ENCODE measurements around the gene TAS1R3.
"Not testable (repeated sequence)": the region's sequence is repeated elsewhere in the genome, so short reads cannot be mapped to it uniquely, and the experiment has no call there.

TAS1R3 gene

DNA sequence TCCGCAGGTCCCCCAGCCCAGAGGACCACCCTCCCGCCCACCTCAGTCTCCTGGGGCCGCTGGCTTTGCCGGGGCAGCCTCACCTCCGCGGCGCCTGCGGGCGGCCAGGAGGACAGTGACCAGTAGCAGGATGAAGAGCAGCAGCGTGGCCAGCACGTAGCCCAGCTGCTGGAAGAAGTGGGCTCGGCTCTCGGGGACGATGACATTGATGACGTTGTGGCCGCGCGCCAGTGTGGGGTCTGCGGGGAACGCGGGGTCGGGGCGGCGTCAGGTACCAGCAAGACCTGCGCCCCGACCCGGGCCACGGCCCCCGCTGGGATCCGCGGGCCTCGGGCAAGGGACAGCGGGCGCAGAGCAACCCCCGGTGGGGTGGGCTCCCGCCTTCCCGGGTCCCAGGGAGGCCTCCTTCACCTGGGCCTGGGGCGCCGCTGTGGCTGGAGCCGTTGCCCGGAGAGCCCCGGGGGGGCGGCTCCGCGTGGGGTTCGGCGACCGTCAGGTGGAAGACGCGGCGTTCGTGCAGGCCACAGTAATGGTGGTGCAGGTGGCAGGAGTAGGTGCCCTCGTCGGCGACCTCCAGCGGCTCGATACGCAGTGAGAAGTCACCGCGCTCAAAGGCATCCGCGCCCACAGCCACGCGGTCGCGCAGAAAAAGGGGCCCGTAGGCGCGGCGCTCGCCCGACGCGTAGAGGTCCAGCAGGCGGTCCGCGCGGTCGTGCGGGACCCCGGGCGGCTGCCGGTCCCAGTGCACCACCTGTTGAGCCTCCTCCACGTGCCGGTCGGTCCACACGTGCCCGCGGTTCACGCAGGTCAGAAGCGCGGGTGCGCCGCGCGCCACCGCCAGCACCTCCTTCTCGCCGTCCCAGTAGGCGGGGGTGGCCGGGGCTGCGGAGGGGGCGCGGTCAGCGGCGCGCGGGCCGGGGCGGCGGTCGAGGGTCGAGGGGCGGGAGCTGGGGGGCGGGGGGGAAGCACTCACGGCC is 23.5 kb downstream of the TAS1R3 start:
- no peak for DNase-seq

DNA sequence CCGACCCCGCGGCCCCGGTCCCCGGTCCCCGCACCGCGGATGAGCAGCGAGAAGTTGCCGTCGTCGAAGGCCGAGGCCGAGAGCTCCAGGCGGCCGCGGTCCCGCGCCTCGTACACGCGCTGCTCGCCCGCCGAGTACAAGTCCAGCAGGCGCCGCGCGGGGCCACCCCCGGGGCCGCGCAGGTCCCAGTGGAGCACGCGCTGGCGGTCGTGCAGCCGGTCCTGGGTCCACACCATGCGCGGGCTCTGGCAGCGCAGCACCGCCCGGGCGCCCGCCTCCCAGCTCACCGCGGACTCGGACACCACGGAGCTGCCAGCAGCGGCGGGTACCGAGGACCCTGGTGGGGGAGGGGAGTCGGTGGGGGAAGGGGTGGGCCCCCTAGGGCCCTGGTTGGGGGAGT is 24.3 kb downstream of the TAS1R3 start:
- DNase-seq: no peak

DNA sequence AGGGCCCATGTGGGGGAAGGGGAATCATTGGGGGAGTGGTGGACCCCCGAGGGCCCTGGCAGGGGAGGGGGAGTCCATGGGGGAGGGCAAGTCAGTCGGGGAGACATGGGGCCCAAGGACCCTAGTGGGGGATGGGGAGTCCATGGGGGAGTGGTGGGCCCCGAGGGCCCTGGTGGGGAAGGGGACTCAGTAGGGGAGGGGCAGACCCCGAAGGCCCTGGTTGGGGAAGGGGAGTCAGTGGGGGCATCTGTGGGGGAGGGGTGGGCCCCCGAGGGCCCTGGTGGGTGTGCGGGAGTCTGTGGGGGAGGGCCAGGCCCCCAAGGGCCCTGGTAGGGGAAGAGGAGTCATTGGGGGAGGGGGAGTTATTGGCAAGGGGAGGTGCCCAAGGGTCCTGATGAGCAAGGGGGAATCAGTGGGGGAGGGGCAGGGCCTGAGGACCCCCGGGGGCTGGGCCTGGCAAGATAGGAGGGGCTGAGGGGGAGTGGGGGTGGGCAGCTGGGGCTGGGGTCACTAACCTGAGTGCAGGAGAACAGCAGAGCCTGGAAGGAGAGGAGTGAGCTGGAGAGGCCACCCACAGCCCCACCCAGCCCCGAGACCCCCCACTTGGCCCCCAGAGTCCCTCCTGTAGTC is 25.2 kb downstream of the TAS1R3 start:
- DNase-seq: no peak

DNA sequence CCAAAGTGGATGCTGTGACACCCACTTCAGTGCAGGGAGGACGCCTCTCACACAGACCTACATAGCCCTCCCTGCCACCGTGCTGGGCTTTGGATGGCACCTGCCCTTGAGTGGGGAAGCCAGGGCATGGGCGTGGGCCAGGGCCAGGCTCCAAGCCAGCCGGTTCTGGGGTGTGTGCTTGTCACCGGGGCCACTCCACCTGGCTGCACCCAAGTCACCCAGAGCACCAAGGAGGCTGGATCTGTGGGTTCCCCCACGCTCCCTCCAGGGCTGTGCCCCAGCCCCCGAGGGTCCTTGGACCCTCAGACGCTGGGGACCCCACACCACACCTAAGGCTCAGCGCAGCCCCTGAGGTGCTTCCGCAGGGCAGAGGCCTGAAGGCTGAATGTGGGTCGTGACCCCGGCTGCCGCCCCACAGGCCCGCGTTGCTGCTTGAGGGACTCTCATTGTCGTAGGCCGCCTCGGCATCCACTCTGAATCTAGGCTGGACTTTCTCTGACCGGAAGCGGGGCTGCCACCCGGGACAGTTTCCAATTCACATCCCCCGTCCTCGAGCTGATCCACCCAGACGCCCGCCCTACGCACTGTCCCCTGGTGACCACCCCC is 25.8 kb downstream of the TAS1R3 start:
- no peak for DNase-seq

DNA sequence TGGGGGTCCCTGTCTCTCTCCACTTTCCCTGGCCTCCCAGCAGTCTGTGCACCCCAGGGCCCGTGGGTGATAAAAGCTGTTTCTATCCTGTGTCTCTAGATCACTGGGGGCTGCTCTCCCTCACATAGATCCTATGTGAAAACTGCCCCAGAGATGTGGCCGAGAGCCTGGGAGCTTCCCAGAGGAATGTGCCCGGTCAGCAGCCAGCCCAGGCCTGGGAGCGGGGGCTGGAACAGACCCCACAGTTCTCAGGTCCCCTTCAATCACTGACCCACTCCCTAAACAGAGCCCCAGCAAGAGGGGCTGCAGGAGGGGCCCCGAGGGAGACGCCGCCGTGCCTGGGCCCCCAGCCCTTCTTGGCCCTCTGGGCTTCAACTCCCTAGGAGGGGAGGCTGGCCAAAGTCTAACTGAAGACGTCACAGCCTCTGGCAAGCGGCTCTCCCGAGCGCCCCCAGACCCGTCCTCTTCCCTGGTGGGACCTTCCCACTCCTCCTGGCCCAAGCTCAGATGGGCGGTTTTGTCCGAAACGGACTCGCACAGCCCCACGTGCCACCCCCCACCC is 26.9 kb downstream of the TAS1R3 start:
- DNase-seq: no peak

DNA sequence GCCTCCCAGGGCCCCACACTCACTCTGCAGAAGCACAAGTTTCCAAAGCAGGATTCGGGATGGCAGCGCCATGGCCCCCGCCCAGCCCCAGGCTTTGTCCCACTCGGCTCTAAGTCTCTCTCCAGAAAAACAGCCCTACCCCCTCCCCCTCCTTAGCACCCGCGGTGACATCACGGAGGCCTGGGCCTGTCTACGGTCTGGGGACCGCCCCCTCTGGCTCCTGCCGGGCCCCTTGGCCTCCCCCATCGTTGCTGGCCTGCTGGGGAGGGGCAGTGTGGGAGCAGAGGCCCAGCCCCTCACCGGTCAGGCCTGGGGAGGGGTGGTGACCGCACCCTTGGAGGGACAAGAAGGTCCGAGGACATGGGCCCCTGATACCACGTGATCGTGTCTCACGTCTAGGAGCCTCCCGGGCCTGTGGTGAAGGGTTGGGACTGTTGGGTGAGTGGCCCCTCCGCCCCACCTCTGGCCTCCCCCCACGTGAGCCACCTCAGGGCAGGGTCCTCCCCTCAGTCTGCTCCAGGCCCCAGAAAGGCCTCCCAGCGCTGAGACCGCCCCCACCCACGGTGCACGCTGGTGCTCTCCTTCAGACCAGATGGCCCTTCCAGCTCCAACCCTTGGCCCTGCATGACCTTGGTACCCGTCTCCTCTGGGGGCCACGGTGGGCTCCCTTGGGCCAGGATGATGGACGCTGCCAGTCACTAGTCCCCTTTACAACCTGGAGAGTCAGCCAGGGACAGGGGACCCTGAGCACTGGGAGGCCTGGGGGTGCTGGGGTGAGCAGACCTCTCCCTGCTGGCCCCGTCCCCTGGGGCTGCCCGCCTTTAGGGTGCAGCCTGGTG is 27.6 kb downstream of the TAS1R3 start, which contains the start of gene MXRA8:
TSS of gene MXRA8 (minus strand) at position 123 of the 839 bp plus-strand sequence. CDS start at position 72, 51 bp downstream.
- no peak for DNase-seq

DNA sequence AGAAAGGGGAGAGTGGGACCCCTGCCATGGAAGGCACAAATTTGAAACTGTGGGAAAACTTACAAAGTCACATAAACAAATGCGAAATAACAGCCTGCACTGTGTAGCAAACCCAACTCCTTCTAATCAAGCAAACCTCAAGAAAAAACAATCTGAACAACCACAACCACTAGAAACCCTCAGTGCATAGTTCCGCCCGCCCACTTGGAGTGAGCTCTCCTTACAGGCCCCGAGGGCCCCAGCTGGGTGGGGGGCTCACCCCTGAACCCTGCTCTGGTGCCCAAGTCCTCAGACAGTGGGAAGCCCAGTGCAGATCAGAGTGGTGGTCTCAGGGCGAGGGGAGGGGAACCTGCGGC is 28.2 kb downstream of the TAS1R3 start:
- no peak for DNase-seq

DNA sequence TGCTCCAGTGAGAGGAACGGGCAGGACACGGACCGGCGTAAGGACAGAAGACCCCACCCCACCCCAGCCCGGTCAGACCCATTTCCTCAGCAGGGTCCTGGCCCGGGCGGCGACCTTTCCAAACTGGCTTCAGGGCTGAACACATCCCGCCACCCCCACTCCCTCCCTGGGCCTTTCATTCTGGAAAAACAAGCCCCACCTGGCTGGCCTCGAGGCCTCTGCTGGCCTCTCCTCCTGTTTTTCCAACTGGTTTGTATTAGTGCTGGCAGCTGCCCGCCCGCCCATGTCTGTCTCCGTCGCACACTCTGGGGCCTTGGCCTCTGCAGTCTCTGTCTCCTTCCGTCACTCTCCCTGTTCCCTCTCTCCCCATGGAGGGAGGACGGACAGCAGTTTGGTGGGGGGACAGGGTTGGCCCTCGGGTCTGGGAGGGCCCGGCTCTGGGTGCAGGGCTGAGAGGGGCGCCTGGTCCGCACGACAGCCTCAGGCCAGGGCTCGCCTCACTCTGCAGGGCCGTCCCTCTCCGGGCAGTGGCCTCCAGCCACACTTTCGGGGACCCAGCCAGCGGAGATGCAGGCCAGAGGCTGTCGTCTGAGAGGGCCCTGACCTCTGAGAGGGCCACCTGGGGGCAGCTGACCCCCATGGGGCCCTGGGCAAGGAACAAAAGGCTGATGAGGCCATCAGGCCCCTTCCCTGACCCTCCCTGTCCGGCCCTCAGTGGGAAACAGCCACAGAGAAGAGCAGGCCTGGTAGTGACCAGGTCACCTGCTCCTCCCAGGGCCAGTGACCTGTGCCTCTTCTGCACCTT is 28.8 kb downstream of the TAS1R3 start:
- no peak for DNase-seq

DNA sequence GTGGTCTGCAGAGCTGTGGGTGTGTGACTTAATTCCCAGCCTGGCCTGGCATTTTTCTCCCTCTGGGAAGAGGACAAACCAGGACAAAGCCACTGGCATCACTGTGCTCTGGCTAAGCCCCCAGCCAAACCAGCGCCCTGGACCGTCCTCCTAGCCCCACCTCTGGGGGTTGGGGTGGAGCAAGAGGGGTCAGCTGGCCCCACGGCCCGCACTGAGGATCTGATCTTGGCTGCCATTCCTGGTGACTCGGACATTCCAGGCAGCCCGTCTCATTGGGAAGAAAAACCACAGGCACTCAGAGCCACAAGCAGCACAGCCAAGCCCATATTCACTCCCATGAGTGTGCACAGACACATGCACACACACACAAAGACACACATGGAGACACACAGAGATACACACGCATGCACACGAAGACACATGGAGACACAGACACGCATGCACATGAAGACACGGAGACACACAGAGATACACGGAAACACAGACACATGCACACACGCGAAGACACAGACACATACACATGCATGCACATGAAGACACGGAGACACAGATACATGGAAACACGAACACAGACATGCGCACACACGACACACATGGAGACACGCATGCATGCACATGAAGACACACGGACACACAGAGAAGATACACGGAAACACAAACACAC is 29.6 kb downstream of the TAS1R3 start:
- no peak for DNase-seq

DNA sequence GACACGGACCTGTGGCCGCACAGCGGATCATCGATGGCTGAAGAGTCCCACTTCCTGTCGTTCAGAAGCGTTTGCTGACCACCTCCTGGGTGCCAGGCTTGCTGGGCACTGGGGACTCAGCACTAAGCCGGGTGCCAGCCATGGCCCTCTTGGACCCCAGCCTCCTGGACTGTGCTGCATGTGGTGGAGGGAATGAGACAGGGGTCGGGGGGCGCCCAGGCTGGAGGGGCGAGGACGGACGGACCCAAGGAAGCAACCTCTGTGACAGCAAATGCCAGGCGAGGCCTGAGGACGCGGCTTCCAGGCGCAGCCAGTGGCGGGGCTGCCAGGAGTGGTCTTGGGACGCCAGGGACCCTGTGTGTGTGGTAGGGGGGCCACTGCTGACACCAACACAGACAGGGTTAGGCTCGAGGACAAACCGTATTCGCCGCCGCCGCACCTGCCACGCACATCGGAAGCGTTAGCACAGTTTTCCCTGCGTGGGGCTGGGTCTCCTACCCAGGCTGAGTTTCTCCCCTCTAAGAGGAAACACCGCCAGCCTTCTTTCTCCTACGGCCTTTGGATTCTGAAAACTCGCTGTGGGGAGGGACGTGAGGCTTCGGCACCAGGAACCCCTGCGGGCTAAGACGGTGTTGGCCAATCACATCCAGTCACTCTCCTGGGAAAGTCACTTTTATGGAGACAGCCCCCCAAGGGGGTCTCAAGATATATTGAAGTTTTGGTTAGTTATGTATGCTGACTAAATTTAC is 30.3 kb downstream of the TAS1R3 start:
- DNase-seq: no peak

DNA sequence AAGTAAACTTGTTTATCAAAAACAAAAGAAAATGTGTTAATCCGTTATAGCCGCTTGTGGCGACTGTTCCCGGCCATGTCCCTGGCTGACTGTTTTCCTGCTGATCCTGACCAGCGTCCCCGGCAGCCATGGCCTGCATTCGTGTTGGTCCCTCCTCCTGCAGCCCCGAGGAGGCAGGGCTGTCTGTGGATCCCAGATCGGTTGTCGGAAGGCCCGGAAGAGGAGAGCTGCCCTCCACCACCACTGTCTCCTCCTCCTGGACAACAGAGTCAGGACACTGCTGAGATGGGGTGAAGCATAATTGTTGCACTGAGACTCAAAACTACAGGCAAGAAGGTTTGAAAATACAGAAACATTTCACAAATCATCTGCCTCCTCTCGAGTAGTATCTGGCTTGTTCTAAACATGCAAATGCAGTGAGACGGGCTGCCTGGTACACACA is 30.9 kb downstream of the TAS1R3 start:
- no peak for DNase-seq

DNA sequence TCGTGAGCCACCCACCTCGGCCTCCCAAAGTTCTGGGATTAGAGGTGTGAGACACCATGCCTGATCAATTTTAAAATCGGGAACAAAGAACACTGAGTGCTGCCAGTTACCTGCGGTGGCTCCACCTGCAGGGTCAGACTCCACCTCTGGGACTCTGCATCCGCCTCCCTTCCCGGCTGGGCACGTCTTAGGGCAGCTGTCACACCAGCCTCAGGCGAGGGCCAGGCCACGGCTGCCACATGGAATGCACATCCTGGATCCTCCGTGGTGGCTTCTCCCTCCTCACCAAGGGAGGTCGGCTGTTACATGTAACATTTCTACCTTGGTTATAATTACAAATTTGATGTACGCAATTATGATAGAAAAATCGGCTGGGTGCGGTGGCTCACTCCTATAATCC is 33.2 kb downstream of the TAS1R3 start:
- no peak for DNase-seq

DNA sequence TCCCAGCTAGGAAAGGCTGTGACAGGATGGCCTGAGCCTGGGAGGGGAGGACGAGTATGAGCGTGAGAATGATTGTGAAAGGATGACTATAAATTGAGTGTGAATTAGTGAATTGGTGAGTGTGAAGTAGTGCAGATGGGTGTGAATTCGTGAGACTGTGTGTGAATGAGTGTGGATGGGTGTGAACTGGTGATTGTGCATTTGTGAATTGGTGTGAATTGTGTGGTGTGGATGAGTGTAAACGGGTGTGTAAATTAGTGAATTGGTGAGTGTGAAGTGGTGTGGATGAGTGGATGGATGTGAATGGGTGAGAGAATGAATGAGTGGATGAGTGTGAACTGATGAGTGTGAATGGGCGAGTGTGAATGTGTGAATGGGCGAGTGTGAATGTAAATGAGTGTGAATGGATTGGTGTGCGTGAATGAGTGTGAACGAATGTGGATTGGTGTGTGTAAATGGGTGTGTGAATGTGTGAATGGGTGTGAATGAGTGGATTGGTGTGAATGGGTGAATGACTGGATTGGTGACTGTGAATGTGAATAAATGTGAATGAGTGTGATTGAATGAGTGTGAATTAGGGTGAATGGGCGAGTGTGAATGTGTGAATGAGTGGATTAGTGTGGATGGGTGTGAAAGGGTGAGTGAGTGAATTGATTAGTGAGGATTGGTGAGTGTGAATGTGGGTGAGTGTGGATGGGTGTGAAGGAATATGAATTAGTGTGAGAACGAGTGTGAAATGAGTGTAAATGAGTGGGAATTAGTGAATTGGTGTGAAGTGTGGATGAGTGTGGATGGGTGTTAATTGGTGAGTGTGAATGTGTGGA is 35.0 kb downstream of the TAS1R3 start:
- DNase-seq: no peak

DNA sequence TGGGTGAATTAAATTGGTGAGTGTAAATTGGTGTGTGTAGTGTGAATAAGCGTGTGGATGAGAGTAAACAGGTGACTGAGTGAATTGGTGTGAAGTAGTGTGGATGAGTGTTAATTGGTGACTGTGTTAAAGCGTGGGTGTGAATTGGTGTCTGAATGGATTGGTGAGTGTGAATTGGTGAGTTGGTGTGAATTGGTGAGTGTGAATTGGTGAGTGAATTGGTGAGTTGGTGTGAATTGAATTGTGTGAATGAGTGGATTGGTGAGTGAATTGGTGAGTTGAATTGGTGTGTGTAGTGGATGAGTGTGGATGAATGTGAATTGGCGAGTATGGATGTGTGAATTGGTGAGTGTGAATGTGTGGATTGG is 35.6 kb downstream of the TAS1R3 start:
- no peak for DNase-seq

DNA sequence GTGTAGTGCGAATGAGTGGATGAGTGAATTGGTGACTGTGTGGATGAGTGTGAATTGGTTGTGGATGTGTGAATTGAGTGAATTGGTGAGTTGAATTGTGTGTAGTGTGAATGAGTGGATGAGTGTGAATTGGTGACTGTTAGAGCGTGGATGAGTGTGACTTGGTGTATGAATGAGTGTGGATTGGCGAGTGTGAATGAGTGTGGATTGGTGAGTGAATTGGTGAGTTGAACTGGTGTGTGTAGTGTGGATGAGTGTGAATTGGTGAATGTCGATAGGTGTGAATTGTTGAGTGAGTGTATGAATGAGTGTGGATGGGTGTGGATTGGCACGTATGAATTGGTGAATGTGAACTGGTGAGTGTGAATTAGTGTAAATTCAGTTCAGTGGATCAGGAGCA is 36.2 kb downstream of the TAS1R3 start:
- DNase-seq: no peak

DNA sequence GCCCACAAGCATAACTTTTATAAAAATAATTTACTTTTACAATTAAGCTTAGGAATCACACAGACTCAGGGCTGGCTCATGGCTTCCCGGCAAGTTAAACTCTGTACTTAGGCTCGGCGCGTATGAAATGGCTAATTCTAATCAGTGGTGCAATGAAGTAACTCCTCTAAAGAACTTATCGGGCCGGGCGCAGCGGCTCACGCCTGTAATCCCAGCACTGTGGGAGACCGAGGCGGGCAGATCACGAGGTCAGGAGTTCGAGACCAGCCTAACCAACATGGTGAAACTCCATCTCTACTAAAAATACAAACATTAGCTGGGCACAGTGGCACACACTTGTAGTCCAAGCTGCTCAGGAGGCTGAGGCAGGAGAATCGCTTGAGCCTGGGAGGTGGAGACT is 39.0 kb downstream of the TAS1R3 start:
- not testable (repeated sequence) for DNase-seq

DNA sequence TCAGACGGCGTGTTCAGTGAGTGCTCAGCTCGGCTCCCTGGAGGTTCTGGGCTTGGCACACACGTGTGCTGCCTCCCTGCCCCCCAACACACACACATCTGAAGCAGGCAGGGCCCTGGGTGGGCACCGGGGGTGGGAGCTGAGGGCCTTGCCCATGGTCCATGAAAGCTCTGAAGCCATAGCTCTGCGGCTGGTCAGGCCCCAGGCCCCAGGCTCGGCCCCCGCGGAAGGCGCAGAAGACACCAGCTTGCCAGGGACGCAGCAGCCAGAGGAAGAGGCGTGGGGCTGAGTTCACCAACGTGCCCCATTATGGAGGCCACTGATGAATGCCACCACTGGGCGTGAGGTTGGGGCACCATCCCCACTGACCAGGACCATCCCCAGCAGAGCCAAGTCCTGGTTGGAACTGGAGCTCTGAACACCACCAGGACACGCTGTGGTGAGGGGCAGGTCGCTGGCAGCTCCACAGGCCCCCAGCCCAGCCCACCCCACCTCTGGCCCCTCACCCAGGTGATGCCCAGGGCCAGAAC is 39.8 kb downstream of the TAS1R3 start:
- DNase-seq: no peak

DNA sequence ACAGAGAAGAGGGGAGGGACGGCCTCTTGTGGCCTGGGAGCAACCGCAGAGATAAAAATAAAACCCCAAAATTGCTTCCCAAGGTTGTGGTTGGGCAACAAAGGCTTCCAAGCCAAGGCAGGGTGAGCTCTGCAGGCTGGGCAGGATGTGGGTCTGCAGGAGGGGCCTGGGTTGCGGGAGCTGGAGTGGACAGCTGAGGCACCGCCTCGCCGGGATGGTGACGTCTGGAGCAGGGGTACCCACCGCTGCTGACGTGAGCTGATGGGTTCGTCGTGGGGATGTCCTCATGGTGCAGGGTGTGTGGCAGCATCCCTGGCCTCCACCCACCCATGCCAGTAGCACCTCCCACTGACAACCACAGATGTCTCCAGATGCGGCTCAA is 40.3 kb downstream of the TAS1R3 start:
- peak; percentile 59 for DNase-seq
